ENCODE results near the gene ATG13.
A peak's percentile ranks its signal among the peaks of the same experiment; 100 is the strongest.

ATG13 gene

GRCh38 chr11:46607516-46607915 is 9.8 kb upstream of the ATG13 start:
- DNase-seq (ENCODE audit: low spot score), result peak; percentile 51

- no peak for DNase-seq (ENCODE audit: low spot score)
Measured at GRCh38 chr11:46609386-46609785, 8.0 kb upstream of the ATG13 start.

GRCh38 chr11:46611526-46612304 is 5.6 kb upstream of the ATG13 start:
- no peak for DNase-seq (ENCODE audit: low spot score)

- DNase-seq (ENCODE audit: low spot score), result no peak
Measured at GRCh38 chr11:46612326-46612725, 5.0 kb upstream of the ATG13 start.

- DNase-seq (ENCODE audit: low spot score), result no peak
Measured at GRCh38 chr11:46615756-46616155, 1.6 kb upstream of the ATG13 start.

GRCh38 chr11:46616551-46617133 is 711 bp upstream of the ATG13 start:
- DNase-seq (ENCODE audit: low spot score), result no peak

- no peak for DNase-seq (ENCODE audit: low spot score)
Measured at GRCh38 chr11:46617972-46618314, 590 bp downstream of the ATG13 start.

GRCh38 chr11:46618837-46619236 is 1.5 kb downstream of the ATG13 start:
- no peak for DNase-seq (ENCODE audit: low spot score)

GRCh38 chr11:46625406-46625805 is 8.1 kb downstream of the ATG13 start:
- no peak for DNase-seq (ENCODE audit: low spot score)

- no peak for DNase-seq (ENCODE audit: low spot score)
Measured at GRCh38 chr11:46628961-46629360, 11.6 kb downstream of the ATG13 start.

- no peak for DNase-seq (ENCODE audit: low spot score)
Measured at GRCh38 chr11:46630237-46630636, 12.9 kb downstream of the ATG13 start.

GRCh38 chr11:46631676-46632075 is 14.3 kb downstream of the ATG13 start:
- no peak for DNase-seq (ENCODE audit: low spot score)

- no peak for DNase-seq (ENCODE audit: low spot score)
Measured at GRCh38 chr11:46632502-46632901, 15.1 kb downstream of the ATG13 start.

GRCh38 chr11:46633291-46634217 is 16.2 kb downstream of the ATG13 start:
- DNase-seq (ENCODE audit: low spot score), result no peak

- DNase-seq (ENCODE audit: low spot score), result no peak
Measured at GRCh38 chr11:46635557-46636139, 18.3 kb downstream of the ATG13 start.

GRCh38 chr11:46637546-46637945 is 20.2 kb downstream of the ATG13 start:
- DNase-seq (ENCODE audit: low spot score), result no peak

GRCh38 chr11:46639197-46639839 is 22.0 kb downstream of the ATG13 start:
- DNase-seq (ENCODE audit: low spot score), result no peak

GRCh38 chr11:46640036-46640788 is 22.9 kb downstream of the ATG13 start:
- DNase-seq (ENCODE audit: low spot score), result no peak

- no peak for DNase-seq (ENCODE audit: low spot score)
Measured at GRCh38 chr11:46641639-46642038, 24.3 kb downstream of the ATG13 start.

- no peak for DNase-seq (ENCODE audit: low spot score)
Measured at GRCh38 chr11:46642627-46643335, 25.4 kb downstream of the ATG13 start.

- no peak for DNase-seq (ENCODE audit: low spot score)
Measured at GRCh38 chr11:46643531-46643930, 26.2 kb downstream of the ATG13 start.
